ENCODE results near the gene ADM2.

The ADM2 gene

GRCh38 chr22:50445071-50445879 is 36.1 kb upstream of the ADM2 start:
- no peak for DNase-seq (ENCODE audit: low read depth)

- DNase-seq (ENCODE audit: low read depth), result no peak
Measured at GRCh38 chr22:50445880-50446707, 35.2 kb upstream of the ADM2 start.

- DNase-seq (ENCODE audit: low read depth), result no peak
Measured at GRCh38 chr22:50446708-50447575, 34.4 kb upstream of the ADM2 start.

GRCh38 chr22:50447576-50448551 is 33.5 kb upstream of the ADM2 start:
- no peak for DNase-seq (ENCODE audit: low read depth)

GRCh38 chr22:50452649-50453048 is 28.7 kb upstream of the ADM2 start:
- no peak for DNase-seq (ENCODE audit: low read depth)

- no peak for DNase-seq (ENCODE audit: low read depth)
Measured at GRCh38 chr22:50454556-50455075, 26.7 kb upstream of the ADM2 start.

GRCh38 chr22:50455201-50455600 is 26.1 kb upstream of the ADM2 start:
- DNase-seq (ENCODE audit: low read depth), result no peak

- no peak for DNase-seq (ENCODE audit: low read depth)
Measured at GRCh38 chr22:50456026-50456425, 25.3 kb upstream of the ADM2 start.

GRCh38 chr22:50456466-50457234 is 24.7 kb upstream of the ADM2 start:
- no peak for DNase-seq (ENCODE audit: low read depth)

- no peak for DNase-seq (ENCODE audit: low read depth)
Measured at GRCh38 chr22:50459016-50459415, 22.3 kb upstream of the ADM2 start.

- DNase-seq (ENCODE audit: low read depth), result no peak
Measured at GRCh38 chr22:50459496-50460140, 21.7 kb upstream of the ADM2 start.

- DNase-seq (ENCODE audit: low read depth), result no peak
Measured at GRCh38 chr22:50460938-50461337, 20.4 kb upstream of the ADM2 start.

- no peak for DNase-seq (ENCODE audit: low read depth)
Measured at GRCh38 chr22:50461536-50461935, 19.8 kb upstream of the ADM2 start.

GRCh38 chr22:50461979-50462540 is 19.3 kb upstream of the ADM2 start:
- DNase-seq (ENCODE audit: low read depth), result no peak

GRCh38 chr22:50463188-50463900 is 18.0 kb upstream of the ADM2 start:
- no peak for DNase-seq (ENCODE audit: low read depth)

- no peak for DNase-seq (ENCODE audit: low read depth)
Measured at GRCh38 chr22:50464451-50464850, 16.9 kb upstream of the ADM2 start.

- DNase-seq (ENCODE audit: low read depth), result no peak
Measured at GRCh38 chr22:50465066-50465930, 16.0 kb upstream of the ADM2 start.

- no peak for DNase-seq (ENCODE audit: low read depth)
Measured at GRCh38 chr22:50467341-50467740, 14.0 kb upstream of the ADM2 start.
